H1 (cell line): ENCODE measurements around the gene RREB1. TPM values are rescaled to one million over a fixed set of nuclear protein-coding genes. Genes with fewer than 3 reads are reported as not detected.

Source experiments
- CTCF ChIA-PET: fragments of 300-600 bp; sonication (Branson Sonifier 250); formaldehyde crosslinking; loops from one replicate; lab custom pipeline; 2021; ENCODE audit not compliant: partially characterized antibody; lab: Charles Lee
- POLR2A ChIA-PET: fragments of 300-600 bp; sonication (Branson Sonifier 250); formaldehyde crosslinking; loops from one replicate; lab custom pipeline; 2021; ENCODE audit warnings: inconsistent platforms; ENCODE audit not compliant: partially characterized antibody; lab: Charles Lee
- DNase-seq, 2 experiments: peaks; one replicate each; pipeline versions ENCODE4 v3.0.0 to v3.0.0-alpha.2; 2010 to 2022; ENCODE audit warnings: low spot score in 2 of 2, low read depth in 1 of 2, mixed read lengths in 1 of 2
- FAIRE-seq: peaks from 2 replicates; lab custom pipeline; 2011; peaks lifted over from hg19 to GRCh38; lab: Jason Lieb, UNC
- H2AFZ ChIP-seq: 2 replicates; pipeline ENCODE4 v1.8.1; 2012; ENCODE audit warnings: low read length, inconsistent platforms
- H2AK5ac ChIP-seq: 2 replicates; pipeline ENCODE4 v1.6.1; 2013; ENCODE audit warnings: low read depth, low read length
- H2BK120ac ChIP-seq: replicated peaks from 2 replicates; pipeline ENCODE3; 2013; ENCODE audit warnings: low read depth, low read length, inconsistent platforms
- H2BK12ac ChIP-seq: 2 replicates; pipeline ENCODE4 v1.6.1; 2013; ENCODE audit warnings: low read depth, low read length
- H2BK15ac ChIP-seq: 2 replicates; pipeline ENCODE4 v1.6.1; 2013; ENCODE audit warnings: low read length
- H2BK20ac ChIP-seq: 2 replicates; pipeline ENCODE4 v1.6.1; 2013; ENCODE audit warnings: low read length
- H2BK5ac ChIP-seq: 2 replicates; pipeline ENCODE4 v1.6.1; 2013; ENCODE audit warnings: low read depth, low read length
- H3K14ac ChIP-seq: 2 replicates; pipeline ENCODE4 v1.6.1; 2013; ENCODE audit warnings: inconsistent platforms; ENCODE audit not compliant: insufficient read length
- H3K18ac ChIP-seq: 2 replicates; pipeline ENCODE4 v1.6.1; 2013; ENCODE audit warnings: low read length; ENCODE audit errors: extremely low read depth
- H3K23ac ChIP-seq: 2 replicates; pipeline ENCODE4 v1.6.1; 2013; ENCODE audit warnings: inconsistent platforms; ENCODE audit not compliant: insufficient read length
- H3K23me2 ChIP-seq: 2 replicates; pipeline ENCODE4 v1.6.1; 2013; ENCODE audit warnings: low read depth, low read length
- H3K27ac ChIP-seq: 2 replicates; pipeline ENCODE4 v1.6.1; 2011; ENCODE audit warnings: low read depth, low read length, inconsistent platforms
- H3K27me3 ChIP-seq, 4 experiments: replicated peaks in 1 of 4; 1 replicate in 1 of 4; 2 replicates in 3 of 4; pipeline versions ENCODE4 v1.6.1 to v1.8.1; 2011 to 2013; ENCODE audit warnings: low read length in 3 of 4, mild to moderate bottlenecking in 3 of 4, inconsistent platforms in 2 of 4, mixed read lengths in 2 of 4, moderate library complexity in 1 of 4; ENCODE audit not compliant: control insufficient read depth in 3 of 4, insufficient read depth in 3 of 4; ENCODE audit errors: extremely low read depth in 1 of 4
- H3K36me3 ChIP-seq, 4 experiments: 2 replicates each; pipeline versions ENCODE4 v1.6.1 to v1.8.1; 2011 to 2013; ENCODE audit warnings: mild to moderate bottlenecking in 4 of 4, low read length in 3 of 4, moderate library complexity in 2 of 4, control low read depth in 1 of 4, inconsistent platforms in 1 of 4; ENCODE audit not compliant: insufficient read depth in 4 of 4, control insufficient read depth in 2 of 4
- H3K4ac ChIP-seq: replicated peaks from 2 replicates; pipeline ENCODE3; 2013; ENCODE audit warnings: low read length, low read depth, mixed read lengths, inconsistent platforms; ENCODE audit not compliant: insufficient read length
- H3K4me1 ChIP-seq, 4 experiments: replicated peaks in 1 of 4; 1 replicate in 1 of 4; 2 replicates in 3 of 4; pipeline versions ENCODE4 v1.6.1 to v1.8.1; 2011 to 2013; ENCODE audit warnings: low read length in 3 of 4, inconsistent platforms in 2 of 4, mixed read lengths in 1 of 4; ENCODE audit not compliant: insufficient read depth in 4 of 4, control insufficient read depth in 3 of 4
- H3K4me2 ChIP-seq, 2 experiments: 2 replicates each; pipeline versions ENCODE4 v1.6.1 to v1.8.1; 2011 to 2013; ENCODE audit warnings: low read depth in 2 of 2, low read length in 2 of 2, control low read depth in 1 of 2, inconsistent platforms in 1 of 2, mild to moderate bottlenecking in 1 of 2; ENCODE audit not compliant: insufficient read depth in 1 of 2
- H3K4me3 ChIP-seq, 4 experiments: fragments of 200-600, 300-600 bp in 1 of 4; sonication (generic), shearing (Covaris generic), sonication (Bioruptor Twin) in 1 of 4; 2 replicates each; pipeline versions ENCODE4 v1.5.1 to v1.8.1; 2011 to 2016; ENCODE audit warnings: low read length in 4 of 4, low read depth in 3 of 4, control low read depth in 2 of 4, inconsistent platforms in 2 of 4, mild to moderate bottlenecking in 2 of 4, mixed read lengths in 1 of 4, moderate library complexity in 1 of 4; ENCODE audit not compliant: insufficient read depth in 2 of 4; ENCODE audit errors: extremely low read depth in 1 of 4
- H3K56ac ChIP-seq: replicated peaks from 2 replicates; pipeline ENCODE3; 2013; ENCODE audit warnings: low read depth, mild to moderate bottlenecking, mixed read lengths, low read length, inconsistent platforms; ENCODE audit not compliant: insufficient read length
- H3K79me1 ChIP-seq: 2 replicates; pipeline ENCODE4 v1.6.1; 2013; ENCODE audit warnings: low read depth, low read length, control low read depth
- H3K79me2 ChIP-seq, 2 experiments: 2 replicates each; pipeline versions ENCODE4 v1.6.1 to v1.8.1; 2012 to 2013; ENCODE audit warnings: low read length in 2 of 2, mild to moderate bottlenecking in 2 of 2, inconsistent platforms in 1 of 2; ENCODE audit not compliant: insufficient read depth in 2 of 2, control insufficient read depth in 1 of 2
- H3K9ac ChIP-seq, 4 experiments: replicated peaks in 1 of 4; 1 replicate in 1 of 4; 2 replicates in 3 of 4; pipeline versions ENCODE4 v1.6.1 to v1.8.1; 2011 to 2013; ENCODE audit warnings: low read depth in 3 of 4, low read length in 3 of 4, control low read depth in 2 of 4, mild to moderate bottlenecking in 2 of 4, moderate library complexity in 2 of 4, inconsistent platforms in 1 of 4; ENCODE audit errors: extremely low read depth in 1 of 4
- H3K9me3 ChIP-seq, 2 experiments: 2 replicates each; pipeline versions ENCODE4 v1.6.1 to v1.8.1; 2012 to 2013; ENCODE audit warnings: mild to moderate bottlenecking in 2 of 2, moderate library complexity in 2 of 2, control low read depth in 1 of 2, inconsistent platforms in 1 of 2, low read depth in 1 of 2, low read length in 1 of 2, mixed read lengths in 1 of 2; ENCODE audit not compliant: insufficient read depth in 2 of 2
- H4K20me1 ChIP-seq, 2 experiments: replicated peaks in 1 of 2; 2 replicates each; pipeline versions ENCODE3 to v1.8.1; 2011 to 2013; ENCODE audit warnings: inconsistent platforms in 2 of 2, low read length in 2 of 2, mild to moderate bottlenecking in 1 of 2; ENCODE audit not compliant: insufficient read depth in 2 of 2, control insufficient read depth in 1 of 2
- H4K5ac ChIP-seq: 2 replicates; pipeline ENCODE4 v1.6.1; 2013; ENCODE audit warnings: low read length, low read depth, mixed read lengths, inconsistent platforms; ENCODE audit not compliant: insufficient read length
- H4K8ac ChIP-seq: 2 replicates; pipeline ENCODE4 v1.8.0; 2013; ENCODE audit warnings: mild to moderate bottlenecking, moderate library complexity, low read length, inconsistent platforms; ENCODE audit not compliant: insufficient read depth; ENCODE audit errors: extremely low read depth
- H4K91ac ChIP-seq: replicated peaks from 2 replicates; pipeline ENCODE3; 2013; ENCODE audit warnings: low read length, mixed read lengths, inconsistent platforms; ENCODE audit not compliant: insufficient read length
- BACH1 ChIP-seq: IDR thresholded peaks from 2 replicates; pipeline ENCODE4 v1.6.1; 2012; ENCODE audit warnings: low read length, improper control_type of control experiment
- BCL11A ChIP-seq, 2 experiments: IDR thresholded peaks; one replicate each; pipeline ENCODE4 v1.6.1; 2011; ENCODE audit warnings: low read depth in 2 of 2, low read length in 2 of 2, mild to moderate bottlenecking in 2 of 2
- CBX5 ChIP-seq: fragments of 300-800, 300-1000 bp; sonication (generic); IDR thresholded peaks from 2 replicates; pipeline ENCODE4 v1.7.1; 2016; ENCODE audit warnings: antibody characterized with exemption, low read length, low read depth
- E2F6 ChIP-seq: IDR thresholded peaks from 2 replicates; pipeline ENCODE4 v1.6.1; 2012; ENCODE audit warnings: inconsistent platforms
- EGR1 ChIP-seq: IDR thresholded peaks from 2 replicates; pipeline ENCODE4 v1.6.1; 2011; ENCODE audit warnings: low read depth, low read length, borderline replicate concordance
- KDM5A ChIP-seq: fragments of 200-600 bp; IDR thresholded peaks from 2 replicates; pipeline ENCODE4 v1.7.1; 2012; ENCODE audit warnings: mild to moderate bottlenecking, low read length, inconsistent platforms, mixed read lengths
- NANOG ChIP-seq: IDR thresholded peaks from 2 replicates; pipeline ENCODE4 v1.6.1; 2011; ENCODE audit warnings: low read length, low read depth, mild to moderate bottlenecking, inconsistent platforms; ENCODE audit not compliant: insufficient read depth, poor library complexity, severe bottlenecking
- SP1 ChIP-seq: IDR thresholded peaks from 2 replicates; pipeline ENCODE4 v1.6.1; 2011; ENCODE audit warnings: low read depth, low read length
- YY1 ChIP-seq: IDR thresholded peaks from 2 replicates; pipeline ENCODE4 v1.6.1; 2011; ENCODE audit warnings: low read depth, mild to moderate bottlenecking, low read length
- WGBS, 2 experiments: shearing (Covaris generic) in 1 of 2; methylation state at CpG; one replicate each; pipeline versions ENCODE4 v1.1.6 to v1.1.7; 2013 to 2015; ENCODE audit warnings: low lambda C conversion rate in 2 of 2, mixed read lengths in 2 of 2, inconsistent platforms in 1 of 2, low coverage in 1 of 2, missing lambda C conversion rate in 1 of 2; ENCODE audit not compliant: insufficient replicate concordance in 2 of 2, insufficient coverage in 1 of 2, insufficient read length in 1 of 2; ENCODE audit errors: extremely low coverage in 1 of 2, missing lambda C conversion rate in 1 of 2; 5-methylcytosine and 5-hydroxymethylcytosine counted together
- polyA plus RNA-seq, 7 experiments: library from polyadenylated mRNA; depleted of rRNA in 3 of 7; stranded (reverse) in 5 of 7; unstranded in 2 of 7; fragments of >200 nt in 5 of 7; fragments of 200-250 nt in 2 of 7; gene quantifications; 1 replicate in 5 of 7; 2 replicates in 1 of 7; 4 replicates in 1 of 7; pipeline versions ENCODE4 v1.2.1 to v1.2.3, GENCODE V29; 2011 to 2013; ENCODE audit warnings: missing spikeins in 2 of 7, mixed read lengths in 2 of 7
- total RNA-seq: library from RNA; stranded (reverse); fragmentation: NEBNext Ultra II Directional; extraction: Animal tissue kit (Norgen Biotek cat#: 25700); gene quantifications from 2 replicates; pipeline ENCODE4 v1.2.1, GENCODE V29; 2021

Gene RREB1
- total and polyA plus RNA-seq, 2 of the 8 experiments (the other 6 are each of a cell fraction or from before 2014, with no cell fraction given), result 3.9 to 34.7 TPM

DNA sequence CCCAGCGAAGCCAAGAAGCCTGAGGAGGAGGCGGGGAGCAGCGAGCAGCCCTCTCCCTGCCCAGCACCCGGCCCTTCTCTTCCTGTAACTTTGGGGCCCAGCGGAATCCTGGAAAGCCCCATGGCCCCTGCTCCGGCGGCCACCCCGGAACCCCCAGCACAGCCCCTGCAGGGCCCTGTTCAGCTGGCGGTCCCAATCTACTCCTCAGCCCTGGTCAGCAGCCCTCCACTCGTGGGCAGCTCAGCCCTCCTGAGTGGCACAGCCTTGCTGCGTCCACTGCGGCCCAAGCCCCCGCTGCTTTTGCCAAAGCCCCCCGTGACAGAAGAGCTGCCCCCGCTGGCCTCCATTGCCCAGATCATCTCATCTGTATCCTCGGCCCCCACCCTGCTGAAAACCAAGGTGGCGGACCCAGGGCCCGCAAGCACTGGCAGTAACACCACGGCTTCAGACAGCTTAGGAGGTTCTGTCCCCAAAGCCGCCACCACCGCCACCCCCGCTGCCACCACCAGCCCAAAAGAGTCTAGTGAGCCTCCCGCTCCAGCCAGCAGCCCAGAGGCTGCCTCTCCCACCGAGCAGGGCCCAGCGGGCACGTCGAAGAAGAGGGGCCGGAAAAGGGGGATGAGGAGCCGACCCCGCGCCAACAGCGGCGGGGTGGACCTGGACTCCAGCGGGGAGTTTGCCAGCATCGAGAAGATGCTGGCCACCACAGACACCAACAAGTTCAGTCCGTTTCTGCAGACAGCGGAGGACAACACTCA, 123.4 kb downstream of the RREB1 start:
- Histone ChIP-seq H3K18ac (no peak overlapping the region), H3K4me2 (no peak overlapping the region), H4K20me1 (no peaks in the 10 kb centered on the region), H3K27ac (no peak overlapping the region), H2BK20ac (no peak overlapping the region), H4K8ac (no peak overlapping the region), H2BK12ac (no peak overlapping the region), H4K91ac (no peak overlapping the region), H2BK5ac (no peak overlapping the region), H2AFZ (no peak overlapping the region), H2BK15ac (no peak overlapping the region), H3K79me2 (no peaks in the 10 kb centered on the region), H2AK5ac (no peak overlapping the region), H3K79me1 (peaks cover 2% of the 10 kb centered on the region; the same call in 1 of the 2 replicates), H4K5ac (no peak overlapping the region), H3K9ac (no peak overlapping the region), H2BK120ac (no peak overlapping the region), H3K9me3 (no peaks in the 10 kb centered on the region), H3K4ac (no peak overlapping the region), H3K56ac (no peak overlapping the region), H3K36me3 (peaks cover 3 to 34% (median 21%) of the 10 kb centered on the region in 4 experiments; a peak in 6 of 8 replicates)
- FAIRE-seq, result no peak
- DNase-seq, result no peak
- POLR2A ChIA-PET, result interaction anchor here (0.7 to 0.9 kb wide), 2 partner anchors 11 to 544 kb away, joined by 3 read pairs; no protein-coding TSS in a partner anchor
- TF ChIP-seq SP1, result no peak
- TF ChIP-seq E2F6, result no peak
- TF ChIP-seq YY1, result no peak
- no peak for TF ChIP-seq NANOG
- no peak for TF ChIP-seq BACH1
- no peak for TF ChIP-seq CBX5
- TF ChIP-seq KDM5A, result no peak
- TF ChIP-seq BCL11A (IDR thresholded peaks at IDR 0.05; ENCODE audit: low read depth in 2 of 2, low read length in 2 of 2), result no peak
- no peak for TF ChIP-seq EGR1
- TF ChIP-seq, all 59 proteins: peak for 0
- WGBS, 2 experiments, result 90% methylated on average over 30 of the region's 37 CpGs; no CpG with 5 or more reads in 1 of the 2 experiments
- CTCF ChIA-PET, result interaction anchor here (0.5 to 3.7 kb wide), 4 partner anchors 7 to 103 kb away, joined by 3 to 20 read pairs (median 8); no protein-coding TSS in a partner anchor
- no peaks in the 10 kb centered on the region for H3K23me2 ChIP-seq
- H3K23ac ChIP-seq, result no peak overlapping the region
- no peaks in the 10 kb centered on the region for H3K27me3 ChIP-seq
- no peaks in the 10 kb centered on the region for H3K4me1 ChIP-seq
- H3K14ac ChIP-seq, result no peak overlapping the region
- no peak overlapping the region for H3K4me3 ChIP-seq
